Osteocyte (in vitro differentiated cells): ENCODE measurements around the gene AADACL4. TPM values are rescaled to one million over a fixed set of nuclear protein-coding genes. Genes with fewer than 3 reads are reported as not detected.

Experiments used
- DNase-seq: peaks from one replicate; pipeline ENCODE4 v3.0.0; 2021; ENCODE audit warnings: mixed read lengths; ENCODE audit not compliant: unreplicated experiment; ENCODE audit errors: extremely low spot score
- H3K27ac Mint-ChIP-seq: one replicate; pipeline ENCODE4 v1.8.0; 2021; ENCODE audit warnings: mild to moderate bottlenecking, mixed read lengths; ENCODE audit not compliant: unreplicated experiment
- H3K27me3 Mint-ChIP-seq: one replicate; pipeline ENCODE4 v1.8.0; 2021; ENCODE audit warnings: mixed read lengths; ENCODE audit not compliant: unreplicated experiment
- H3K36me3 Mint-ChIP-seq: one replicate; pipeline ENCODE4 v1.8.0; 2021; ENCODE audit warnings: mixed read lengths; ENCODE audit not compliant: unreplicated experiment
- H3K4me1 Mint-ChIP-seq: one replicate; pipeline ENCODE4 v1.8.0; 2021; ENCODE audit warnings: mixed read lengths; ENCODE audit not compliant: unreplicated experiment
- H3K4me3 Mint-ChIP-seq: one replicate; pipeline ENCODE4 v1.8.0; 2021; ENCODE audit warnings: mild to moderate bottlenecking, moderate library complexity, mixed read lengths; ENCODE audit not compliant: unreplicated experiment
- H3K9me3 Mint-ChIP-seq: one replicate; pipeline ENCODE4 v1.8.0; 2021; ENCODE audit warnings: mixed read lengths; ENCODE audit not compliant: unreplicated experiment
- total RNA-seq: library from RNA; stranded (reverse); gene quantifications from 2 replicates; pipeline ENCODE4 v1.2.1, GENCODE V29; 2021
- TF ChIP-seq, protein P1 (sequence below): fragments of 200-600 bp; sonication (generic); IDR thresholded peaks from 2 replicates; pipeline ENCODE4 v1.5.0; 2021; ENCODE audit warnings: antibody characterized with exemption, mild to moderate bottlenecking, moderate library complexity

AADACL4 gene
- total RNA-seq, 1 donor from 2014 or later: not detected

DNA sequence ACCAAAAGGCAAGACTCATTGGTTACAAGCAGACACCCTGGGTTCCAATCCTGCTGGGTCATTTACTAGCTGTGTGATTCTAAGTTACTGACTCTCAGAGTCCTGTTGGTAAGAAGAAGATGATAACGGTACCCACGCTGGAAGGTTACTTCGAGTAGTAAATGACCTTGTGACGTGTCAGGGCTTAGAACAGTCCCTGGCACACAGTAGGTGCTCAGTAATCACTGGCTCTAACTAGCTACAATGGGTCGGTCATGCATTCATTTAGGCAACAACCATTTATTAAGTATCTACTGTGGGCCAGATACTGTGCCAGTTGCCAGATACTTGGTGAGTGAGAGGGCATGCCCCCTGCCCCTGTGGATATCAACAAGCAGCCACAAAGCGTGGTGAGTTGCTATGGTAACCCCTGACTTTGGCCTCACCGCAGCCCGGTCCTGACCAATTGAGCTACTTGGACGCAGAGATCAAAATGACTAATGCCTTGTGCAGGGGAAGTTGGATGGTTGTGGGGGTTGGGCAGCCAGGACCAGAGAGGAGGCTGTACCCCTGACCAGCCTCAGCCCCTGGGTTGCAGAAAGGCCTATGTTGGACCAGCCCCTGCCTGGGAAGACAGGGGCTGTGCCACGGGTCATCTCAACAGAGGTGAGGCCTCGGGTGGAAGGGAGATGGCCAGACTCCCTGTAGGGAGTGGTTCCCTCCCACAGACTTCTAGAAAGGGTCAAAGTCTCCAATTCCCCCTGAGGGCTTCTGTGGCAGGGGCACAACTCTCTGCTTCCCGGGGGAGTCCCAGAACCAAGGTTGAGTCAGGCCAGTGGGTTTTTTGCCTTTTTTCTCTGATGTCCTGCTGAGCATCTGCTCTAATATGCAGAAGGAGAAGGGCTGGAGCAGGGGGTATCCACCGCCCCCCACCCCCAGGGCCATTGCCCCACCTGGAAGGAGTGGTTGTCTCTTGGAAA, 41.9 kb upstream of the AADACL4 start:
- Mint-ChIP-seq H3K27me3 (no peaks in the 10 kb centered on the region), H3K4me1 (peaks cover 35% of the 10 kb centered on the region), H3K27ac (no peak overlapping the region), H3K36me3 (peaks cover 2% of the 10 kb centered on the region), H3K9me3 (no peaks in the 10 kb centered on the region), H3K4me3 (no peak overlapping the region)
- no peak for DNase-seq
- TF ChIP-seq, protein P1, sequence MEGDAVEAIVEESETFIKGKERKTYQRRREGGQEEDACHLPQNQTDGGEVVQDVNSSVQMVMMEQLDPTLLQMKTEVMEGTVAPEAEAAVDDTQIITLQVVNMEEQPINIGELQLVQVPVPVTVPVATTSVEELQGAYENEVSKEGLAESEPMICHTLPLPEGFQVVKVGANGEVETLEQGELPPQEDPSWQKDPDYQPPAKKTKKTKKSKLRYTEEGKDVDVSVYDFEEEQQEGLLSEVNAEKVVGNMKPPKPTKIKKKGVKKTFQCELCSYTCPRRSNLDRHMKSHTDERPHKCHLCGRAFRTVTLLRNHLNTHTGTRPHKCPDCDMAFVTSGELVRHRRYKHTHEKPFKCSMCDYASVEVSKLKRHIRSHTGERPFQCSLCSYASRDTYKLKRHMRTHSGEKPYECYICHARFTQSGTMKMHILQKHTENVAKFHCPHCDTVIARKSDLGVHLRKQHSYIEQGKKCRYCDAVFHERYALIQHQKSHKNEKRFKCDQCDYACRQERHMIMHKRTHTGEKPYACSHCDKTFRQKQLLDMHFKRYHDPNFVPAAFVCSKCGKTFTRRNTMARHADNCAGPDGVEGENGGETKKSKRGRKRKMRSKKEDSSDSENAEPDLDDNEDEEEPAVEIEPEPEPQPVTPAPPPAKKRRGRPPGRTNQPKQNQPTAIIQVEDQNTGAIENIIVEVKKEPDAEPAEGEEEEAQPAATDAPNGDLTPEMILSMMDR: no peak

DNA sequence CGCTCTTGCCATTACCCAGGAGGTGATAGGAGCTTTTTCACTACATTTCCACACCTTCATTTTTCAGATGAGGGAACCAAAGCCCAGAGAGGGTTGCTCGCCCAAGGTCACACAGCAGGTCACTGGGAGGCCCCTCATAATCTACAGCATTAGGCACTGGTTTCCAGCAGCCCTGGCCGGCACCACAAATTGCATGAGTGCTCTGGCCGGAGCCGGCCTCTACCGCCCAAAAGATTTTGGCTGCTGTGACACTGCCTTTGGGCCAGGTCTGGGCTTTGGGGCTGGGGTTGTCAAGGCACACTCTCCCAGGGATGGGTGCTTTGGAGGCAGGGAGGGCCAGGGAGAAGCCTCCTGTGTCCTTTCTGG, 41.2 kb upstream of the AADACL4 start:
- Mint-ChIP-seq H3K27me3 (no peaks in the 10 kb centered on the region), H3K36me3 (peaks cover 5% of the 10 kb centered on the region), H3K4me1 (peaks cover 28% of the 10 kb centered on the region), H3K4me3 (no peak overlapping the region), H3K9me3 (peaks cover 3% of the 10 kb centered on the region), H3K27ac (no peak overlapping the region)
- TF ChIP-seq, protein P1: no peak
- no peak for DNase-seq

DNA sequence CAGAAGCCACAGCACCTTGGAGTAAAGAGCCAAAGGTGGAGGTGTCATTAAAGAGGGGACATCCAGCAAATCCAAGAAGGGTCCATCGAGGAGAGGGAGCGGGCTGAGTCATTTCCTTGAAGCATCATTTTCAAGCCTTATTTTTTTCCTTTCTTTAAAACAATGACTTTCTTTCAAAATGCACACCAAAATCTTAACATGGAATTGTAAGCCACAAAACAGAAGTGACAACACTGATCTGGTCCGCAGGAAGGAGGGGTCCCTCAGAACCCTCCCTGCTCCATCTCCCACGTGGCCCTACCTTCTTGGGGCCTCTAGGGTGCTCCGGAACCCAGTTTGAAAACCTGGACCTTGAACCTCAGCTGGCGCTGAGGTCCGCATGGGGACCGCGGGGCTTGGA, 40.7 kb upstream of the AADACL4 start:
- DNase-seq: no peak
- H3K4me3 Mint-ChIP-seq: no peak overlapping the region
- H3K9me3 Mint-ChIP-seq: peaks cover 3% of the 10 kb centered on the region
- no peaks in the 10 kb centered on the region for H3K27me3 Mint-ChIP-seq
- H3K27ac Mint-ChIP-seq: no peak overlapping the region
- TF ChIP-seq, protein P1: no peak
- peaks cover 26% of the 10 kb centered on the region for H3K4me1 Mint-ChIP-seq
- H3K36me3 Mint-ChIP-seq: peaks cover 6% of the 10 kb centered on the region

DNA sequence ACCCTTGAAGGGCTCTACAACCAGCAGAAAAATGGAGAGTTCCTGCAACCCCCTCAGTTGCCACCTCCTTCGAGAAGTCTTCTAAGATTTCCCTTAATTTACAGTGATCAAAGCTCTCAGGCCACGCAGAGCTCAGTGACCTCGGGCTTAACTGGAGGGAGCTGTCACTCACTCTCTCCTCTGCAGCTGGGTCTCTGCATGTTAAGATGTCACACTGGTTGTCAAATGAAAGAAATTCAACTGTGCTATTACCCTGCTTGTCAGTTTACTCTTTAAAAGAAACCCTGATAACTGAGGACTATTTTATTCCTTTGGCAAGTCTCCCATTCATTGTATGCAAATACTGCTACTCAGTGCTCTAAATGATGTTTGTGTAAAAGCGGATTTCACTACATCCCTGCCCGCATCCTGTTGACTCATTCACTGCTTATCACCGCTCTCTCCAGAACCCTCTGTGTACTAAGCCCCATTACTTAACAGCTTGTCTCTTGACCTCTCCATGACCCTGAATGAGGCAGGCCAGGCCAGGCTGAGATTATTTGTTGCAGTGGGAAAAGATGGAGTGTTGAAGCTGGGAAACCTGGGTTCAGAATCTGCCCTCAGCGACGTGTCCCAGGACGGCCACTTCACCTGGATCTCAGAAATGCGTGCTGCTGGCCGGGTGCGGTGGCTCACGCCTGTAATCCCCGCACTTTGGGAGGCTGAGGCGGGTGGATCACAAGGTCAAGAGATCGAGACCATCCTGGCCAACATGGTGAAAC, 39.6 kb upstream of the AADACL4 start:
- Mint-ChIP-seq H3K36me3 (peaks cover 6% of the 10 kb centered on the region), H3K27ac (no peak overlapping the region), H3K4me3 (no peak overlapping the region), H3K4me1 (peaks cover 28% of the 10 kb centered on the region), H3K9me3 (peaks cover 3% of the 10 kb centered on the region), H3K27me3 (no peaks in the 10 kb centered on the region)
- DNase-seq: no peak
- TF ChIP-seq, protein P1: no peak

DNA sequence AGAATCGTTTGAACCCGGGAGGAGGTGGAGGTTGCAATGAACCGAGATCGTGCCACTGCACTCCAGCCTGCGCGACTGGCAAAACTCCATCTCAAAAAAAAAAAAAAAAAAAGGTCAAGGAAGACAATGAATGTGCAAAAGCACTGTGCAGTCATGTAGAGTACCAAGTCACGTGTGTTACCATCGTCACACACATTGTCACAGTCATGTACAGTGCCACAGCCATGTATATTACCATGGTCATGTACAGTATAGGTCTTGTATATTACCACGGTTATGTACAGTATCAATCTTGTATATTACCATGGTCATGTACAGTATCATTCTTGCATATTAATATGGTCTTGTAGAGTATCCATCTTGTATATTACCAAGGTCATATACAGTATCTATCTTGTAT, 38.9 kb upstream of the AADACL4 start:
- no peak for DNase-seq
- H3K27ac Mint-ChIP-seq: no peak overlapping the region
- H3K4me1 Mint-ChIP-seq: peaks cover 28% of the 10 kb centered on the region

More for the DNA sequence above, 38.9 kb upstream of the AADACL4 start:
- H3K9me3 Mint-ChIP-seq: peaks cover 3% of the 10 kb centered on the region
- H3K27me3 Mint-ChIP-seq: no peaks in the 10 kb centered on the region
- no peak overlapping the region for H3K4me3 Mint-ChIP-seq
- peaks cover 8% of the 10 kb centered on the region for H3K36me3 Mint-ChIP-seq
- TF ChIP-seq, protein P1: no peak
